HEK293 (cell line): ENCODE measurements around the gene ALPG.

Experiments used
- ZIC2 ChIP-seq: fragments of 450-650 bp; formaldehyde crosslinking; IDR thresholded peaks from 2 replicates; pipeline ENCODE4 v1.5.1; 2016; ENCODE audit warnings: missing biosample characterization, missing genetic modification characterization
- ZNF121 ChIP-seq: fragments of 450-650 bp; formaldehyde crosslinking; IDR thresholded peaks from 2 replicates; pipeline ENCODE4 v1.5.1; 2016; ENCODE audit warnings: missing biosample characterization, missing genetic modification characterization
- ZNF138 ChIP-seq: fragments of 450-650 bp; formaldehyde crosslinking; IDR thresholded peaks from 2 replicates; pipeline ENCODE4 v1.5.1; 2016; ENCODE audit warnings: missing biosample characterization, missing genetic modification characterization, borderline replicate concordance
- ZNF24 ChIP-seq: fragments of 450-650 bp; formaldehyde crosslinking; IDR thresholded peaks from 2 replicates; pipeline ENCODE4 v1.5.1; 2016; ENCODE audit warnings: missing biosample characterization, missing genetic modification characterization
- ZNF701 ChIP-seq: fragments of 450-650 bp; formaldehyde crosslinking; IDR thresholded peaks from 2 replicates; pipeline ENCODE4 v1.5.1; 2016; ENCODE audit warnings: missing biosample characterization, missing genetic modification characterization
- ZNF791 ChIP-seq: fragments of 450-650 bp; formaldehyde crosslinking; IDR thresholded peaks from 2 replicates; pipeline ENCODE4 v1.5.1; 2016; ENCODE audit warnings: missing biosample characterization, missing genetic modification characterization
- ZNF792 ChIP-seq: fragments of 450-650 bp; formaldehyde crosslinking; IDR thresholded peaks from 2 replicates; pipeline ENCODE4 v1.5.1; 2016; ENCODE audit warnings: missing biosample characterization, missing genetic modification characterization
- TF ChIP-seq, protein P1 (sequence below): fragments of 450-650 bp; formaldehyde crosslinking; IDR thresholded peaks from 2 replicates; pipeline ENCODE4 v1.5.1; 2016; ENCODE audit warnings: missing biosample characterization, missing genetic modification characterization
- TF ChIP-seq, protein P2 (sequence below): sonication (generic); formaldehyde crosslinking; IDR thresholded peaks from 2 replicates; pipeline ENCODE4 v1.8.1; 2022; ENCODE audit warnings: mild to moderate bottlenecking, moderate library complexity, missing genetic modification reagents
- TF ChIP-seq, protein P3 (sequence below): fragments of 450-650 bp; formaldehyde crosslinking; IDR thresholded peaks from 2 replicates; pipeline ENCODE4 v1.5.1; 2017; ENCODE audit warnings: missing biosample characterization, missing genetic modification characterization

DNA sequence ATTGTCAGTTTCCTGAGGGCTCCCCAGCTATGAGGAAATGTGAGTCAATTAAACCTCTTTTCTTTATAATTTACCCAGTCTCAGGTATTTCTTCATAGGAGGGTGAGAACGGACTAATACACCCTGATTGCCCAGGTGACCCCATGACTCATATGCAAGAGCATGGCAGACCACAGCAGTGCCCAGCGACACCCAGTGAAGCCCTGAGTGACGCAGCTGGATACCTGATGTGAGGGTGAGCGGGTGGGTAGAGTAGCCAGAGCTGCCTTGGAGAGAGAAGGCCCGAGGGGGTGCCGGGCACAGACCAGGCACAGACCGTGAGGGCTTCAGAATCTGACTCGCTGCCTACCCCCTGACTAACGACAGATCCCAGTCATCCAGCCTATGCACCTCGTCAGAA is 15.4 kb downstream of the ALPG start:
- TF ChIP-seq ZNF701 (tag by site-specific recombination), result no peak
- TF ChIP-seq ZNF24 (tag by site-specific recombination), result no peak
- TF ChIP-seq, protein P1, sequence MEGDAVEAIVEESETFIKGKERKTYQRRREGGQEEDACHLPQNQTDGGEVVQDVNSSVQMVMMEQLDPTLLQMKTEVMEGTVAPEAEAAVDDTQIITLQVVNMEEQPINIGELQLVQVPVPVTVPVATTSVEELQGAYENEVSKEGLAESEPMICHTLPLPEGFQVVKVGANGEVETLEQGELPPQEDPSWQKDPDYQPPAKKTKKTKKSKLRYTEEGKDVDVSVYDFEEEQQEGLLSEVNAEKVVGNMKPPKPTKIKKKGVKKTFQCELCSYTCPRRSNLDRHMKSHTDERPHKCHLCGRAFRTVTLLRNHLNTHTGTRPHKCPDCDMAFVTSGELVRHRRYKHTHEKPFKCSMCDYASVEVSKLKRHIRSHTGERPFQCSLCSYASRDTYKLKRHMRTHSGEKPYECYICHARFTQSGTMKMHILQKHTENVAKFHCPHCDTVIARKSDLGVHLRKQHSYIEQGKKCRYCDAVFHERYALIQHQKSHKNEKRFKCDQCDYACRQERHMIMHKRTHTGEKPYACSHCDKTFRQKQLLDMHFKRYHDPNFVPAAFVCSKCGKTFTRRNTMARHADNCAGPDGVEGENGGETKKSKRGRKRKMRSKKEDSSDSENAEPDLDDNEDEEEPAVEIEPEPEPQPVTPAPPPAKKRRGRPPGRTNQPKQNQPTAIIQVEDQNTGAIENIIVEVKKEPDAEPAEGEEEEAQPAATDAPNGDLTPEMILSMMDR, result no peak
- TF ChIP-seq, protein P2, sequence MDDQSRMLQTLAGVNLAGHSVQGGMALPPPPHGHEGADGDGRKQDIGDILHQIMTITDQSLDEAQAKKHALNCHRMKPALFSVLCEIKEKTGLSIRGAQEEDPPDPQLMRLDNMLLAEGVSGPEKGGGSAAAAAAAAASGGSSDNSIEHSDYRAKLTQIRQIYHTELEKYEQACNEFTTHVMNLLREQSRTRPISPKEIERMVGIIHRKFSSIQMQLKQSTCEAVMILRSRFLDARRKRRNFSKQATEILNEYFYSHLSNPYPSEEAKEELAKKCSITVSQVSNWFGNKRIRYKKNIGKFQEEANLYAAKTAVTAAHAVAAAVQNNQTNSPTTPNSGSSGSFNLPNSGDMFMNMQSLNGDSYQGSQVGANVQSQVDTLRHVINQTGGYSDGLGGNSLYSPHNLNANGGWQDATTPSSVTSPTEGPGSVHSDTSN (CRISPR knock-in tag), result no peak
- TF ChIP-seq ZNF792 (tag by site-specific recombination), result no peak
- no peak for TF ChIP-seq ZNF121
- no peak for TF ChIP-seq ZIC2 (tag by site-specific recombination)
- no peak for TF ChIP-seq ZNF791 (tag by site-specific recombination)
- TF ChIP-seq, protein P3, sequence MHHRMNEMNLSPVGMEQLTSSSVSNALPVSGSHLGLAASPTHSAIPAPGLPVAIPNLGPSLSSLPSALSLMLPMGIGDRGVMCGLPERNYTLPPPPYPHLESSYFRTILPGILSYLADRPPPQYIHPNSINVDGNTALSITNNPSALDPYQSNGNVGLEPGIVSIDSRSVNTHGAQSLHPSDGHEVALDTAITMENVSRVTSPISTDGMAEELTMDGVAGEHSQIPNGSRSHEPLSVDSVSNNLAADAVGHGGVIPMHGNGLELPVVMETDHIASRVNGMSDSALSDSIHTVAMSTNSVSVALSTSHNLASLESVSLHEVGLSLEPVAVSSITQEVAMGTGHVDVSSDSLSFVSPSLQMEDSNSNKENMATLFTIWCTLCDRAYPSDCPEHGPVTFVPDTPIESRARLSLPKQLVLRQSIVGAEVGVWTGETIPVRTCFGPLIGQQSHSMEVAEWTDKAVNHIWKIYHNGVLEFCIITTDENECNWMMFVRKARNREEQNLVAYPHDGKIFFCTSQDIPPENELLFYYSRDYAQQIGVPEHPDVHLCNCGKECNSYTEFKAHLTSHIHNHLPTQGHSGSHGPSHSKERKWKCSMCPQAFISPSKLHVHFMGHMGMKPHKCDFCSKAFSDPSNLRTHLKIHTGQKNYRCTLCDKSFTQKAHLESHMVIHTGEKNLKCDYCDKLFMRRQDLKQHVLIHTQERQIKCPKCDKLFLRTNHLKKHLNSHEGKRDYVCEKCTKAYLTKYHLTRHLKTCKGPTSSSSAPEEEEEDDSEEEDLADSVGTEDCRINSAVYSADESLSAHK (tag by site-specific recombination), result no peak
- no peak for TF ChIP-seq ZNF138 (tag by site-specific recombination)
